Measurements from ENCODE around the gene PPM1A.

GRCh38 chr14:60242429-60242828 is 6.6 kb upstream of the PPM1A start:
- TF ChIP-seq CTCF (IDR thresholded peaks at IDR 0.05) (no peak), POLR2A (IDR thresholded peaks at IDR 0.05) (no peak)
